Measurements from ENCODE around the gene ATP7B. TPM values are rescaled to one million over a fixed set of nuclear protein-coding genes. Genes with fewer than 3 reads are reported as not detected.

ATP7B gene
- total and polyA plus RNA-seq, 2 donors (not counting 3 experiments of a cell fraction or from before 2014, with no cell fraction given), result 4.2 to 8.0 TPM

DNA sequence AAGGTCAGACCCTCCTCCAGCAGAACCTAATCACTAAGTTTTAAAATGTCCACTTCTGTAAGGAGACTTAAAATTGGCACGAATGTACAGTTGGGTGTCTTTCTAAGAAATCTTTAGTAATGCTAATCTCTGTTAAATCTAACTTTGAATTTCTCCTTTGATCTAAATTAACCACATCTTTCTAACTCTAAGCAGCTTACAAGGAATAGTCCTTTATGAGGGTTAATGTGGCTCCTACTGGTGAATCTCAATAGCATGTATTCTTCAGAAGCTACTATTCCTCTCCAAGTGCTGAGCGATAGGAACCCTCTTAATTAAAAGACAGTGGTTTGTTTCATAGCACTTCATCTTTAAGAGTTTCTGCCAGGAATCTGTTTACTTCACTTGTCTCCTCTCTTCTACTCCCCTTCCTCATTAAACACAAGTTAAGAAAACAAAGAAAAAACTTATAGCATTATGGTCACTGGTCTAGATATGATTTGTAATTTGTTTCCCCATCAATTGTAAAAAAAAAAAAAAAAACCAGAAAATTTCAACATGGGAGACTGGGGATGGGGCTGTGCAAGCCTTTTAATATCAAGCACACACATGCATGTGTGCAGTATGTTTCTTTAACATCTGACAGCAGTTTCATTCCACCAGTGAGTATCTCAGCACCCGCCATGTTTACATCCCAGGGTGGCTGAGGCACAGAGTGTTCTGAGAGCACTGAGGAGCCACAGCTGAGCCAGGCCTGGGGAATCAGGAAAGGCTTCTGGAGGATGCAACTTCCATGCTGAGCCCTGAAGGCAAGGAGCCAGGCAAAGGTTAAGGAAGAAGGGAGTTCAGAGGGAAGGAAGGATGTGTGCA, 57.7 kb downstream of the ATP7B start:
- dilution Hi-C loops (cut with MboI; ENCODE audit: extremely low pct_ligation_motif_present, low sequenced_read_pairs) (no loop called here), intact Hi-C loops (cut with micrococcal nuclease) (no loop called here)
- Histone ChIP-seq H3K79me2 (ENCODE audit: control insufficient read depth, insufficient read depth, low read length) (no peaks in the 10 kb centered on the region), H3K4me1 (ENCODE audit: control insufficient read depth, extremely low read depth, insufficient read depth, low read length) (no peaks in the 10 kb centered on the region), H3K27me3 (ENCODE audit: control insufficient read depth in 2 of 2, insufficient read depth in 2 of 2, low read length in 2 of 2) (no peaks in the 10 kb centered on the region), H3K9me1 (replicated peaks; ENCODE audit: control insufficient read depth, extremely low read depth, insufficient read depth, low read length) (no peaks in the 10 kb centered on the region), H3K4me2 (ENCODE audit: insufficient read depth, low read length) (no peak overlapping the region), H3K27ac (ENCODE audit: insufficient read depth, low read depth, low read length) (no peak overlapping the region), H3K4me3 (replicated peaks in 1 of 3; ENCODE audit: insufficient read depth in 1 of 3, low read depth in 1 of 3, low read length in 3 of 3) (no peak overlapping the region), H2AFZ (ENCODE audit: low read depth, low read length) (no peak overlapping the region), H3K9me3 (replicated peaks; ENCODE audit: control insufficient read depth, insufficient read depth, low read length) (no peaks in the 10 kb centered on the region), H3K36me3 (ENCODE audit: control insufficient read depth in 2 of 2, extremely low read depth in 1 of 2, insufficient read depth in 2 of 2, low read length in 2 of 2) (no peaks in the 10 kb centered on the region), H3K9ac (replicated peaks; ENCODE audit: extremely low read depth, insufficient read depth, low read length) (no peak overlapping the region), H4K20me1 (replicated peaks; ENCODE audit: control insufficient read depth, extremely low read depth, insufficient read depth, low read length) (no peaks in the 10 kb centered on the region)
- POLR2A ChIA-PET, result no interaction called here
- FAIRE-seq (no peak), DNase-seq (ENCODE audit: low read depth, low spot score) (no peak)
- no TSS peak for BruUV-seq (replicated peaks)
- no peak for TF ChIP-seq MYC (IDR thresholded peaks at IDR 0.05; ENCODE audit: low read depth, low read length)
- CTCF ChIA-PET, result no interaction called here

DNA sequence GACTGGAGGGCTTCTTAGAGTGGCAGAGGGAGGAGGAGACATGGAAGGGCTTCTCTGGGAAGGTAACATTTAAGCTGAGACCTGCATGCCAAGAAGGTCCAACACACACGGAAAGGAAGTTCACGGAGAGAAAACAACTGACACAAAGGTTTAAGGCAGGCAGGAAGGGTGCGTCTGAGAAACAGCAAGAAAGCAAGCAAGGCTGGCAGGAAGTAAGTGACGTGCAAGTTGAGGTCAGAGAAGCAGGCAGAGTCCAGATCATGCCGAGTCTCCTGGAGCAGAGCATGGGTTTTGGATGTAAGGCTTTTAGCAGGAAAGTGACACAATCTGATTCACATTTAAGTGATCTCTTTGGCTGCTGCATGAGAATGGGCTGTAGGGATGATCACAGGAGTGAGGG, 60.5 kb downstream of the ATP7B start:
- Histone ChIP-seq H2AFZ (ENCODE audit: low read depth, low read length) (peak overlapping the region; percentile 32), H3K4me1 (ENCODE audit: control insufficient read depth, extremely low read depth, insufficient read depth, low read length) (no peaks in the 10 kb centered on the region), H3K9me3 (replicated peaks; ENCODE audit: control insufficient read depth, insufficient read depth, low read length) (no peaks in the 10 kb centered on the region), H3K36me3 (ENCODE audit: control insufficient read depth in 2 of 2, extremely low read depth in 1 of 2, insufficient read depth in 2 of 2, low read length in 2 of 2) (no peaks in the 10 kb centered on the region), H3K9me1 (replicated peaks; ENCODE audit: control insufficient read depth, extremely low read depth, insufficient read depth, low read length) (no peaks in the 10 kb centered on the region), H3K4me2 (ENCODE audit: insufficient read depth, low read length) (no peak overlapping the region), H3K79me2 (ENCODE audit: control insufficient read depth, insufficient read depth, low read length) (no peaks in the 10 kb centered on the region), H3K27ac (ENCODE audit: insufficient read depth, low read depth, low read length) (no peak overlapping the region), H3K27me3 (ENCODE audit: control insufficient read depth in 2 of 2, insufficient read depth in 2 of 2, low read length in 2 of 2) (no peaks in the 10 kb centered on the region), H3K4me3 (replicated peaks in 1 of 3; ENCODE audit: insufficient read depth in 1 of 3, low read depth in 1 of 3, low read length in 3 of 3) (no peak overlapping the region), H4K20me1 (replicated peaks; ENCODE audit: control insufficient read depth, extremely low read depth, insufficient read depth, low read length) (no peaks in the 10 kb centered on the region), H3K9ac (replicated peaks; ENCODE audit: extremely low read depth, insufficient read depth, low read length) (no peak overlapping the region)
- DNase-seq (ENCODE audit: low read depth, low spot score) (peak; percentile 33), FAIRE-seq (peak; percentile 75)
- intact Hi-C loops (cut with micrococcal nuclease) (no loop called here), dilution Hi-C loops (cut with MboI; ENCODE audit: extremely low pct_ligation_motif_present, low sequenced_read_pairs) (no loop called here)
- CTCF ChIA-PET, result no interaction called here
- TF ChIP-seq, protein P1, sequence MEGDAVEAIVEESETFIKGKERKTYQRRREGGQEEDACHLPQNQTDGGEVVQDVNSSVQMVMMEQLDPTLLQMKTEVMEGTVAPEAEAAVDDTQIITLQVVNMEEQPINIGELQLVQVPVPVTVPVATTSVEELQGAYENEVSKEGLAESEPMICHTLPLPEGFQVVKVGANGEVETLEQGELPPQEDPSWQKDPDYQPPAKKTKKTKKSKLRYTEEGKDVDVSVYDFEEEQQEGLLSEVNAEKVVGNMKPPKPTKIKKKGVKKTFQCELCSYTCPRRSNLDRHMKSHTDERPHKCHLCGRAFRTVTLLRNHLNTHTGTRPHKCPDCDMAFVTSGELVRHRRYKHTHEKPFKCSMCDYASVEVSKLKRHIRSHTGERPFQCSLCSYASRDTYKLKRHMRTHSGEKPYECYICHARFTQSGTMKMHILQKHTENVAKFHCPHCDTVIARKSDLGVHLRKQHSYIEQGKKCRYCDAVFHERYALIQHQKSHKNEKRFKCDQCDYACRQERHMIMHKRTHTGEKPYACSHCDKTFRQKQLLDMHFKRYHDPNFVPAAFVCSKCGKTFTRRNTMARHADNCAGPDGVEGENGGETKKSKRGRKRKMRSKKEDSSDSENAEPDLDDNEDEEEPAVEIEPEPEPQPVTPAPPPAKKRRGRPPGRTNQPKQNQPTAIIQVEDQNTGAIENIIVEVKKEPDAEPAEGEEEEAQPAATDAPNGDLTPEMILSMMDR (IDR thresholded peaks at IDR 0.05; ENCODE audit: extremely low read depth in 1 of 2, insufficient read depth in 1 of 2, low read depth in 1 of 2, low read length in 2 of 2), result no peak
- TF ChIP-seq FOS (IDR thresholded peaks at IDR 0.05; ENCODE audit: borderline replicate concordance, insufficient read depth, low read length), result peak; percentile 26
- BruUV-seq (replicated peaks), result no TSS peak
- POLR2A ChIA-PET, result no interaction called here
